OCI-LY3 (cell line): Measurements from ENCODE around the gene BLMH.

ENCODE experiments used
- H2AFZ ChIP-seq: fragments of 200-600, 300-600 bp; shearing (Covaris generic); 2 replicates; pipeline ENCODE4 v1.6.0; 2014; ENCODE audit warnings: antibody characterized with exemption, low read depth, low read length
- H3K27ac ChIP-seq: fragments of 200-600, 300-600 bp; sonication (generic); 2 replicates; pipeline ENCODE4 v1.5.1; 2014; ENCODE audit warnings: mild to moderate bottlenecking, low read length, moderate library complexity, mixed read lengths
- H3K27me3 ChIP-seq: fragments of 200-600, 300-600 bp; sonication (generic); 2 replicates; pipeline ENCODE4 v1.6.1; 2014; ENCODE audit warnings: low read depth, low read length, mixed read lengths
- H3K36me3 ChIP-seq: fragments of 200-600, 300-600 bp; sonication (generic); replicated peaks from 2 replicates; pipeline ENCODE3; 2014; ENCODE audit warnings: low read depth, low read length, mixed read lengths
- H3K4me1 ChIP-seq: fragments of 300-600, 200-600 bp; sonication (generic); 2 replicates; pipeline ENCODE4 v1.6.1; 2014; ENCODE audit warnings: low read length, mixed read lengths
- H3K4me2 ChIP-seq: fragments of 200-600, 300-600 bp; sonication (generic); 2 replicates; pipeline ENCODE4 v1.6.1; 2014; ENCODE audit warnings: low read length, mixed read lengths
- H3K4me3 ChIP-seq: fragments of 300-600, 200-600 bp; sonication (generic); 2 replicates; pipeline ENCODE4 v1.5.1; 2014; ENCODE audit warnings: antibody characterized with exemption, mild to moderate bottlenecking, low read length, moderate library complexity
- H3K79me2 ChIP-seq: fragments of 300-600, 200-600 bp; shearing (Covaris generic); 2 replicates; pipeline ENCODE4 v1.6.1; 2014; ENCODE audit warnings: mild to moderate bottlenecking, low read length, mixed read lengths
- H3K9ac ChIP-seq: fragments of 300-600, 200-600 bp; shearing (Covaris generic); 2 replicates; pipeline ENCODE4 v1.6.0; 2014; ENCODE audit warnings: mild to moderate bottlenecking, low read length, moderate library complexity
- H3K9me3 ChIP-seq: fragments of 200-600, 300-600 bp; shearing (Covaris generic); 2 replicates; pipeline ENCODE4 v1.6.1; 2014; ENCODE audit warnings: low read length, mixed read lengths; ENCODE audit not compliant: insufficient read depth
- H4K20me1 ChIP-seq: fragments of 200-600, 300-600 bp; sonication (generic); 2 replicates; pipeline ENCODE4 v1.6.1; 2016; ENCODE audit warnings: low read length, mixed read lengths; ENCODE audit not compliant: insufficient read depth
- EZH2phosphoT487 ChIP-seq: fragments of 200-600 bp; shearing (Covaris generic); IDR thresholded peaks from 2 replicates; pipeline ENCODE4 v1.6.1; 2018; ENCODE audit warnings: antibody characterized with exemption, mixed run types, low read depth
- TF ChIP-seq, protein P1 (sequence below): fragments of 200-600, 300-600 bp; sonication (generic); IDR thresholded peaks from 2 replicates; pipeline ENCODE4 v1.5.1; 2014; ENCODE audit warnings: antibody characterized with exemption, low read length, low read depth

Gene BLMH

DNA sequence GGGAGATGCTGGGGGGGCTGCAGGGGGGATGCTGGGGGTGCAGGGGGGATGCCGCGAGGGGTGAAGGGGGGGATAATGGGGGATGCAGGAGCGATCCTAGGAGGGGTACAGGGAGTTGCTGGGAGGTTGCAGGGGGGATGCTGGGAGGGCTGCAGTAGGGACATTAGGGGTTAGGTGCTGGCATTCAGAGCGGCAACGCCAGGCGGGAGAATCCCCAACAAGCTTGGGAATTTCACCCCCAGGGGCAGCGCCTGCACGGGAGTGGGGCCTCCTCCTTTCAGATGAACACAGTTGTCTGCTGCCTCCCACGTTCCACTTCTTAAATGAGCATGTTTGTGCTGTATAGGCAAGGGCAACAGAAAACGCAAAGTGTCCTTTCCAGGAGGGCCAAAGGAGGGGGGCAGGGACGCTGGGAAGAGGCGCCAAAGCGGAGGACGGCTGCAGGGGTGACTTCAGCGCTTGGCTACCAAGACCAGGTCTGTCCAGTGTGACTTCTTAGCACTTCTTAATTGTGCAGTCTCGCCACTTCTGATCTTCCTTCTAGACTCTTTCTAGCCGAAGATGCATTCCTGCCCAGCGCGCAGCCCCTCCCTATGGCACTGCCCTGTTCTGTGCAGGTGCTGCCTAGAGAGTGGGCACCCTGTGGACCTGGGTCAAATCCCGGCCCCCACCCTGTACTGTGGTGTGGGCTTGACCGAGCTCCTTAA is 54.3 kb downstream of the BLMH start:
- Histone ChIP-seq H3K4me3 (no peak overlapping the region), H3K36me3 (no peaks in the 10 kb centered on the region), H2AFZ (no peak overlapping the region), H3K79me2 (no peaks in the 10 kb centered on the region), H3K9ac (no peak overlapping the region), H3K9me3 (no peaks in the 10 kb centered on the region), H3K27me3 (peaks cover 28% of the 10 kb centered on the region), H3K4me1 (no peaks in the 10 kb centered on the region), H3K27ac (no peak overlapping the region), H3K4me2 (no peak overlapping the region), H4K20me1 (no peaks in the 10 kb centered on the region)
- TF ChIP-seq, protein P1, sequence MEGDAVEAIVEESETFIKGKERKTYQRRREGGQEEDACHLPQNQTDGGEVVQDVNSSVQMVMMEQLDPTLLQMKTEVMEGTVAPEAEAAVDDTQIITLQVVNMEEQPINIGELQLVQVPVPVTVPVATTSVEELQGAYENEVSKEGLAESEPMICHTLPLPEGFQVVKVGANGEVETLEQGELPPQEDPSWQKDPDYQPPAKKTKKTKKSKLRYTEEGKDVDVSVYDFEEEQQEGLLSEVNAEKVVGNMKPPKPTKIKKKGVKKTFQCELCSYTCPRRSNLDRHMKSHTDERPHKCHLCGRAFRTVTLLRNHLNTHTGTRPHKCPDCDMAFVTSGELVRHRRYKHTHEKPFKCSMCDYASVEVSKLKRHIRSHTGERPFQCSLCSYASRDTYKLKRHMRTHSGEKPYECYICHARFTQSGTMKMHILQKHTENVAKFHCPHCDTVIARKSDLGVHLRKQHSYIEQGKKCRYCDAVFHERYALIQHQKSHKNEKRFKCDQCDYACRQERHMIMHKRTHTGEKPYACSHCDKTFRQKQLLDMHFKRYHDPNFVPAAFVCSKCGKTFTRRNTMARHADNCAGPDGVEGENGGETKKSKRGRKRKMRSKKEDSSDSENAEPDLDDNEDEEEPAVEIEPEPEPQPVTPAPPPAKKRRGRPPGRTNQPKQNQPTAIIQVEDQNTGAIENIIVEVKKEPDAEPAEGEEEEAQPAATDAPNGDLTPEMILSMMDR = no peak
- TF ChIP-seq EZH2phosphoT487 = no peak

DNA sequence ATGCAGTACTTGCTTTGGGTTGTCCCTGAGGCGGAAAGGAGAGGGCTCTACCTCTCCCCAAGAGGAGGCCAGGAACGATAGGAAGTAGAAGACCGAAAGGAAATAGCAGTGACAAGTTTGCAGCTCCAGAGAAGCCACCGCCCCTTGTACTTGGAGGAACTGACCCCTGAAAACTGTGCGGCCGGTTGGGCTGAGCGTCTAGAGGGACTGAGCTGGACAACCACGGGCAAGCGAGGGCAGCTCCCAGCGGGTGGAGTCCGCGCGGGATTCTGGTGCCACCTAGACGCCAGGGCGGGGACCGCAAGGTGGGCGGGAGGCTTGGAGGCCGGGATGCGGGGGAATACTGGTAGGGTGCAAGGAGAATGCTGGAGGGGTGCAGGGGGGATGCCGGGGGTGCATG is 55.0 kb downstream of the BLMH start:
- Histone ChIP-seq H3K36me3 (no peaks in the 10 kb centered on the region), H3K27ac (no peak overlapping the region), H3K4me2 (no peak overlapping the region), H3K27me3 (peaks cover 34% of the 10 kb centered on the region), H4K20me1 (no peaks in the 10 kb centered on the region), H3K79me2 (no peaks in the 10 kb centered on the region), H3K9me3 (no peaks in the 10 kb centered on the region), H3K9ac (no peak overlapping the region), H3K4me3 (no peak overlapping the region), H2AFZ (no peak overlapping the region), H3K4me1 (no peaks in the 10 kb centered on the region)
- no peak for TF ChIP-seq EZH2phosphoT487
- TF ChIP-seq, protein P1 = no peak

DNA sequence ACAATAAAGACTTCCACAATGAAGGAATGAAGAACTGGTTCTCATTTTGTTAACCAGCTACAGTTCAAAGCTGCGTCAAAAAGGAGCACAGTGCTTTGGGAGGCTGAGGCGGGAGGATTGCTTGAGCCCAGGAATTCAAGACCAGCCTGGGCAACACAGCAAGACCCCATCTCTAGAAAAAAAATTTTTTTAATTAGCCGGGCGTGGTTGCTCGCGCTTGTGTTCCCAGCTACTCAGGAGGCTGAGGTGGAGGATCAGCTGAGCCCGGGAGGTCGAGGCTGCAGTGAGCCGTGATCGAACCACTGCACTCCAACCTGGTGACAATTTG is 55.5 kb downstream of the BLMH start:
- Histone ChIP-seq H3K36me3 (no peaks in the 10 kb centered on the region), H3K9me3 (no peaks in the 10 kb centered on the region), H3K79me2 (no peaks in the 10 kb centered on the region), H4K20me1 (no peaks in the 10 kb centered on the region), H3K4me2 (no peak overlapping the region), H3K27ac (no peak overlapping the region), H3K27me3 (peaks cover 37% of the 10 kb centered on the region), H3K9ac (no peak overlapping the region), H2AFZ (no peak overlapping the region), H3K4me3 (no peak overlapping the region), H3K4me1 (no peaks in the 10 kb centered on the region)
- TF ChIP-seq EZH2phosphoT487 = no peak
- TF ChIP-seq, protein P1 = no peak

GRCh38 chr17:30235386-30236296 is 56.1 kb downstream of the BLMH start, which contains the start of gene SLC6A4:
Gene SLC6A4, minus strand, starts transcription at chr17:30235697. Its CDS starts 13,739 bp downstream, at chr17:30221958.
- Histone ChIP-seq H3K79me2 (no peaks in the 10 kb centered on the region), H3K27me3 (peaks cover 41% of the 10 kb centered on the region), H2AFZ (no peak within 1 kb of the TSS), H3K9ac (no peak within 1 kb of the TSS), H3K9me3 (no peaks in the 10 kb centered on the region), H4K20me1 (no peaks in the 10 kb centered on the region), H3K27ac (no peak within 1 kb of the TSS), H3K4me2 (no peak within 1 kb of the TSS), H3K36me3 (no peaks in the 10 kb centered on the region), H3K4me1 (no peaks in the 10 kb centered on the region; the same call in 1 of the 2 replicates), H3K4me3 (no peak within 1 kb of the TSS)
- TF ChIP-seq, protein P1 = no peak
- no peak for TF ChIP-seq EZH2phosphoT487
